CD4-positive, alpha-beta T cell treated with Interleukin-6 at 100 ng/mL for 8 hours (primary cell): ENCODE results near the gene H3-3A.

Experiments
- DNase-seq: peaks from one replicate; pipeline ENCODE4 v3.0.0-alpha.2; 2020; ENCODE audit warnings: mixed read lengths, low spot score

H3-3A gene

GRCh38 chr1:226054519-226055327 lies 7.8 kb upstream of the H3-3A start:
- no peak for DNase-seq

DNA sequence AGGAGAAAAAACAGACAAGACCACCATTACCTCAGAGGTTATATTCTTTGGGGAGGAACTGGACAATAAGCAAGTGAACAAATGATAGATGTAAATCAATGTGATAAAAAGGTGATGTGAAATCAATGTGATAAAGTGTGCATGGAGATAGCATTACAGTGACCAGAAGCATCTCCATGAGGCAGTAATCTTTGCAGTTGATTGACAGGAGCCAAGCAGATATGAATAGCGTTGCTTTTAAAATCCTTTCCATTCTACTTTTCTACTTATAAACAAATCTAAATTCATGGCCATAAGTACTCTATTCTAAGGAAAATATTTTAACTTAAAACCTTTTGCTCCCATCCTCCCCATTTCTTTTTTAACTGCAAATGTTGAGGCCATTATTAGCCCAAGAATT lies 2.8 kb upstream of the H3-3A start:
- no peak for DNase-seq

- no peak for DNase-seq
These were observed 2.1 kb upstream of the H3-3A start for GRCh38 chr1:226060427-226060826.

- DNase-seq = no peak
These were observed 1.3 kb upstream of the H3-3A start for GRCh38 chr1:226061068-226061840.

GRCh38 chr1:226061841-226062557 lies 517 bp upstream of the H3-3A start:
- peak; percentile 30 for DNase-seq

GRCh38 chr1:226063224-226063976 lies 884 bp downstream of the H3-3A start:
- peak; percentile 44 for DNase-seq

DNA sequence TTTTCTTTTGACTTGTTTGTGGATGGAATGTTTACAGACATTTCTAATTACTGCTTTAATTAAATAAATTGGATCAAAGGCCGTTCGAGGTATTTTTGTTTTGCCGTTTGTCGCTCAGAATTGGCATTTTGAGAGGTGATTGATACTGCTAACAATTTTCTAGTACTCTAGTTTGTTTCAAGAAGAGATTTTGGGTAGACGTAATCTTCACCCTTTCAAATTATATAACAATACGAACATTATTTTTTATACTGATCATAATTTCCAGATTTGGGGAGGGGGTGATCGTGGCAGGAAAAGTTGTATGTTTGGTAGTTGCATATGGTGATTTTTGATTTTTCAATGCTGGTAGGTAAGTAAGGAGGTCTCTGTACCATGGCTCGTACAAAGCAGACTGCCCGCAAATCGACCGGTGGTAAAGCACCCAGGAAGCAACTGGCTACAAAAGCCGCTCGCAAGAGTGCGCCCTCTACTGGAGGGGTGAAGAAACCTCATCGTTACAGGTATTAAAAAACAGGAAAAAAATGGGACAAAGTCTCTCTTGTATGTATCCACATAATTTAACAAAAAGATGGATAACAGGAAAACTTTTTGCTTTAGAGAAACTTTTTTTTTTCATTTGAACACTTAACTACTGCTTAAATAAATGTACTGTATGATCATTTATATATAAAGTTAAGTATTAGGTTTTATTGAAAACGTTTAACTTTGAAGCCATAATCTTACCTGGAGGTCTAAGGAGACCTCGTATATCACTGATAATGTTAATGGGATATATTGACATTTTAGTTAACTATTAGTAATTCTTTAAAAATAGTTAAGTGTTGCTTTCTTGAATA lies 1.7 kb downstream of the H3-3A start:
- no peak for DNase-seq

DNA sequence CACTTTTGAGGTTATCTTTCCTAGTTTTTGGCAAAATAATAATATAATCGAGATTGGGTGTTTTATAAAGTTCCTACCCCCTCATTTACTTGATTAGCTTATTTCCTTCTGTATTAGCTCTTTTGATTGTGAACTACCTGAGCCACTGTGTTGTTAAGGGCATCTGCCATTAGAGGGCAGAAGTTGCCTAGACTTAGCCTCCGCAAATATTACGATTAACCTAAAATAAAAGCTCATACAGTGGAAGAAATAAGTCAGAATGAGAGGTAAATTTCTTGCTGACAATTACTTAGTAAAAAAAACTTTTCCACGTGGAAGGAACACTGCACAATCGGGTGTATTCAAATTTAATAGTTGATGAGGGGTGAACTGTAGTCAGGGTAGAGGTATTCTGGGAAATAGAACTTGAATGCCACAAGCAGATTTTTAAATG lies 2.3 kb downstream of the H3-3A start:
- peak; percentile 59 for DNase-seq

GRCh38 chr1:226066415-226067078 lies 4.0 kb downstream of the H3-3A start:
- no peak for DNase-seq

DNA sequence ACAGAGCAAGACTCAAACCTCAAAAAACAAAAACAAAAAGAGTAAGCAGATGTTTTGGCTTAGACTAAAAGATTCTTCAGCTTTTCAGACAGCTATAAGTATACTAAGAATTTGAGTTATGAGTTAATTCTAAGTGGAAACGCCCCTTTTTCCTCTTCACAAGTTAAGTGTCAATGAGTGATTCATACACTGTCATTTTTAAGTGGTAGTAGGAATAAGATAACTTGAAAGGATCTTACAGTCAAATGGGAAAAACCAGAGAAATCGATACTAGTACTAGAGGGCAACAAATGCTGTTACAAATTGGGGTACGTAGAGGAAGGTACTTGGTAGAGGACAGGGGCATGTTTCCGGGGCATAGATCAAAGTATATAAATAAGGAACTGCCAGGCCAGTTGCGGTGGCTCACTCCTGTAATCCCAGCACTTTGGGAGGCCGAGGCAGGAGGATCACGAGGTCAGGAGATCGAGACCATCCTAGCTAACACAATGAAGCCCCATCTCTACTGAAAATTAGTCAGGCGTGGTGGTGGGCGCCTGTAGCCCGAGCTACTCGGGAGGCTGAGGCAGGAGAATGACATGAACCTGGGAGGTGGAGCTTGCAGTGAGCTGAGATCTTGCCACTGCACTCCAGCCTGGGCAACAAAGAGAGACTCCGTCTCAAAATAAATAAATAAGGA lies 7.4 kb downstream of the H3-3A start:
- no peak for DNase-seq

GRCh38 chr1:226072347-226072746 lies 9.8 kb downstream of the H3-3A start:
- DNase-seq = no peak

GRCh38 chr1:226073184-226073950 lies 10.9 kb downstream of the H3-3A start:
- no peak for DNase-seq

- DNase-seq = no peak
These were observed 11.5 kb downstream of the H3-3A start for GRCh38 chr1:226074046-226074445.

- DNase-seq = no peak
These were observed 13.9 kb downstream of the H3-3A start for GRCh38 chr1:226076378-226076777.

- no peak for DNase-seq
These were observed 15.9 kb downstream of the H3-3A start for GRCh38 chr1:226078374-226078773.

GRCh38 chr1:226082587-226082917 lies 20.0 kb downstream of the H3-3A start:
- DNase-seq = no peak

GRCh38 chr1:226082959-226083301 lies 20.4 kb downstream of the H3-3A start:
- no peak for DNase-seq

GRCh38 chr1:226083302-226084101 lies 21.0 kb downstream of the H3-3A start:
- peak; percentile 86 for DNase-seq
